A673 (cell line): ENCODE data around the gene SNX30. TPM values are rescaled to one million over a fixed set of nuclear protein-coding genes. Genes with fewer than 3 reads are reported as not detected.
A peak's percentile ranks its signal among the peaks of the same experiment; 100 is the strongest.

Source experiments
- BruUV-seq: library from RNA; stranded (reverse); fragments of 400-500 nt; replicated peaks from 2 replicates; lab custom pipeline; 2021; lab: Mats Ljungman, UMichigan
- CTCF ChIA-PET: fragments of 300-600 bp; sonication (Branson Sonifier 250); formaldehyde crosslinking; loops from one replicate; lab custom pipeline; 2022; ENCODE audit warnings: antibody characterized with exemption; lab: Charles Lee
- POLR2A ChIA-PET: fragments of 300-600 bp; sonication (Branson Sonifier 250); formaldehyde crosslinking; loops from one replicate; lab custom pipeline; 2022; ENCODE audit warnings: antibody characterized with exemption; ENCODE audit not compliant: low non-redundant PET; lab: Charles Lee
- DNase-seq: peaks from one replicate; pipeline ENCODE4 v3.0.0-alpha.2; 2015; ENCODE audit warnings: low spot score
- H3K27ac ChIP-seq: fragments of 200-600 bp; sonication (generic); 2 replicates; pipeline ENCODE4 v1.5.1; 2016; ENCODE audit warnings: mixed run types, low read depth, mild to moderate bottlenecking, mixed read lengths, antibody characterized with exemption, low read length; ENCODE audit not compliant: poor library complexity, severe bottlenecking
- H3K27me3 ChIP-seq: fragments of 200-600 bp; sonication (generic); replicated peaks from 2 replicates; pipeline ENCODE4 v1.6.1; 2017; ENCODE audit warnings: mixed run types, low read depth, mild to moderate bottlenecking, mixed read lengths, antibody characterized with exemption, low read length; ENCODE audit not compliant: insufficient read depth, poor library complexity
- H3K36me3 ChIP-seq: fragments of 200-600 bp; sonication (generic); 2 replicates; pipeline ENCODE4 v1.6.1; 2016; ENCODE audit warnings: mixed run types, mild to moderate bottlenecking, mixed read lengths, antibody characterized with exemption, low read length; ENCODE audit not compliant: insufficient read depth, poor library complexity, severe bottlenecking
- H3K4me1 ChIP-seq: fragments of 200-600 bp; sonication (generic); 2 replicates; pipeline ENCODE4 v1.6.1; 2017; ENCODE audit warnings: mixed run types, mild to moderate bottlenecking, mixed read lengths, antibody characterized with exemption, low read length; ENCODE audit not compliant: insufficient read depth, poor library complexity, severe bottlenecking
- H3K4me3 ChIP-seq: fragments of 200-600 bp; sonication (generic); 2 replicates; pipeline ENCODE4 v1.5.1; 2016; ENCODE audit warnings: low read depth, mixed run types, mild to moderate bottlenecking, mixed read lengths, low read length; ENCODE audit not compliant: poor library complexity, severe bottlenecking
- H3K9me3 ChIP-seq: fragments of 200-600 bp; sonication (generic); 2 replicates; pipeline ENCODE4 v1.6.1; 2016; ENCODE audit warnings: mixed run types, low read depth, mild to moderate bottlenecking, mixed read lengths, antibody characterized with exemption, low read length; ENCODE audit not compliant: poor library complexity, severe bottlenecking
- CTCF ChIP-seq: fragments of 300-800, 200-600 bp; sonication (generic); conservative IDR thresholded peaks from 2 replicates; pipeline ENCODE4 v1.5.1; 2017; ENCODE audit warnings: low read depth, mild to moderate bottlenecking, antibody characterized with exemption, low read length, moderate library complexity, mixed read lengths
- EZH2 ChIP-seq: fragments of 200-600 bp; sonication (generic); IDR thresholded peaks from 2 replicates; pipeline ENCODE4 v1.6.1; 2017; ENCODE audit warnings: borderline replicate concordance, low read depth, mild to moderate bottlenecking, mixed read lengths, antibody characterized with exemption, low read length; ENCODE audit not compliant: poor library complexity, severe bottlenecking
- intact Hi-C: fragments of 100-400 bp; cut with micrococcal nuclease; formaldehyde crosslinking; loops from one replicate; pipeline ENCODE4 v1.10.0; 2022; ENCODE audit not compliant: unreplicated experiment
- total RNA-seq: library from RNA; stranded (reverse); gene quantifications from 2 replicates; pipeline ENCODE4 v1.2.3, GENCODE V29; 2021

SNX30 gene
- total RNA-seq, 1 experiment from 2014 or later: 6.1 TPM

GRCh38 chr9:112911736-112912135 is 161.2 kb downstream of the SNX30 start:
- peaks cover 12% of the 10 kb centered on the region for H3K27me3 ChIP-seq
- no peak for TF ChIP-seq EZH2
- no TSS peak for BruUV-seq
- H3K4me3 ChIP-seq: no peak overlapping the region
- POLR2A ChIA-PET: no interaction called here
- H3K27ac ChIP-seq: no peak overlapping the region
- no peaks in the 10 kb centered on the region for H3K4me1 ChIP-seq
- no peaks in the 10 kb centered on the region for H3K36me3 ChIP-seq
- CTCF ChIA-PET: no interaction called here
- DNase-seq: no peak
- H3K9me3 ChIP-seq: no peaks in the 10 kb centered on the region
- intact Hi-C loops: no loop called here

- Histone ChIP-seq H3K36me3 (no peaks in the 10 kb centered on the region), H3K4me3 (no peak overlapping the region), H3K27ac (no peak overlapping the region), H3K4me1 (no peaks in the 10 kb centered on the region), H3K27me3 (peaks cover 21% of the 10 kb centered on the region), H3K9me3 (no peaks in the 10 kb centered on the region)
- CTCF ChIA-PET: no interaction called here
- BruUV-seq: no TSS peak
- DNase-seq: no peak
- POLR2A ChIA-PET: no interaction called here
- no peak for TF ChIP-seq CTCF
- no peak for TF ChIP-seq EZH2
- intact Hi-C loops: no loop called here
Measured at GRCh38 chr9:112912636-112913035, 162.1 kb downstream of the SNX30 start.

- DNase-seq: no peak
- H3K9me3 ChIP-seq: no peaks in the 10 kb centered on the region
- POLR2A ChIA-PET: no interaction called here
- no peak for TF ChIP-seq CTCF
- no peak for TF ChIP-seq EZH2
- no peak overlapping the region for H3K4me3 ChIP-seq
- BruUV-seq: no TSS peak
- H3K36me3 ChIP-seq: no peaks in the 10 kb centered on the region
- intact Hi-C loops: no loop called here
- peaks cover 22% of the 10 kb centered on the region for H3K27me3 ChIP-seq
- H3K27ac ChIP-seq: no peak overlapping the region
- no peaks in the 10 kb centered on the region for H3K4me1 ChIP-seq
- CTCF ChIA-PET: no interaction called here
Measured at GRCh38 chr9:112913326-112913725, 162.8 kb downstream of the SNX30 start.

GRCh38 chr9:112914524-112914923 is 164.0 kb downstream of the SNX30 start:
- no peaks in the 10 kb centered on the region for H3K9me3 ChIP-seq
- no TSS peak for BruUV-seq
- ChIA-PET POLR2A (no interaction called here), CTCF (no interaction called here)
- H3K4me1 ChIP-seq: no peaks in the 10 kb centered on the region
- no peak overlapping the region for H3K27ac ChIP-seq
- DNase-seq: peak; percentile 32
- intact Hi-C loops: no loop called here
- H3K36me3 ChIP-seq: no peaks in the 10 kb centered on the region
- no peak overlapping the region for H3K4me3 ChIP-seq
- H3K27me3 ChIP-seq: peaks cover 24% of the 10 kb centered on the region
- TF ChIP-seq EZH2 (no peak), CTCF (no peak)
